CD4-positive, alpha-beta T cell (primary cell): ENCODE measurements around the gene KIF15. TPM values are rescaled to one million over a fixed set of nuclear protein-coding genes. Genes with fewer than 3 reads are reported as not detected.

Experiments
- ATAC-seq: fragments of 200-7000 bp; cut with Tn5 transposase; one replicate; pipeline ENCODE4 v1.10.0; 2022; ENCODE audit warnings: mild to moderate bottlenecking; ENCODE audit not compliant: poor library complexity
- CTCF ChIA-PET: fragments of 350-600 bp; sonication (Branson Sonifier 250); formaldehyde crosslinking; loops from one replicate; lab custom pipeline; 2021; ENCODE audit warnings: antibody characterized with exemption, inconsistent platforms; lab: Charles Lee
- POLR2A ChIA-PET: fragments of 350-600 bp; sonication (Branson Sonifier 250); formaldehyde crosslinking; loops from one replicate; lab custom pipeline; 2021; ENCODE audit warnings: antibody characterized with exemption, inconsistent platforms; lab: Charles Lee
- DNase-seq, 14 experiments: peaks; one replicate each; pipeline ENCODE4 v3.0.0-alpha.2; 2013 to 2020; ENCODE audit warnings: mixed read lengths in 2 of 14
- H3K27ac ChIP-seq, 2 donors: one replicate each; pipeline versions ENCODE4 v1.5.1 to v1.7.0; 2013; ENCODE audit warnings: low read length in 2 of 2, low read depth in 1 of 2, mild to moderate bottlenecking in 1 of 2
- H3K27me3 ChIP-seq, 2 experiments: 1 replicate in 1 of 2; 2 replicates in 1 of 2; pipeline versions ENCODE4 v1.6.1 to v1.7.0; 2013; ENCODE audit warnings: low read length in 2 of 2, control low read depth in 1 of 2, mild to moderate bottlenecking in 1 of 2, moderate library complexity in 1 of 2; ENCODE audit not compliant: insufficient read depth in 2 of 2, control insufficient read depth in 1 of 2
- H3K36me3 ChIP-seq: one replicate; pipeline ENCODE4 v1.6.1; 2013; ENCODE audit warnings: low read length, control low read depth; ENCODE audit not compliant: insufficient read depth
- H3K4me1 ChIP-seq: one replicate; pipeline ENCODE4 v1.6.1; 2013; ENCODE audit warnings: low read length, control low read depth; ENCODE audit not compliant: insufficient read depth
- H3K4me3 ChIP-seq: one replicate; pipeline ENCODE4 v1.5.1; 2013; ENCODE audit warnings: mild to moderate bottlenecking, low read length, moderate library complexity
- H3K9me3 ChIP-seq, 2 experiments: 1 replicate in 1 of 2; 2 replicates in 1 of 2; pipeline versions ENCODE4 v1.6.1 to v1.7.0; 2013; ENCODE audit warnings: low read length in 2 of 2, mild to moderate bottlenecking in 2 of 2, control low read depth in 1 of 2, moderate library complexity in 1 of 2; ENCODE audit not compliant: control insufficient read depth in 1 of 2, insufficient read depth in 1 of 2
- H3K27ac Mint-ChIP-seq: one replicate; pipeline ENCODE4 v1.8.0; 2020; ENCODE audit warnings: mixed read lengths
- H3K27me3 Mint-ChIP-seq: one replicate; pipeline ENCODE4 v1.8.0; 2021; ENCODE audit warnings: mixed read lengths
- H3K36me3 Mint-ChIP-seq: one replicate; pipeline ENCODE4 v1.8.0; 2021; ENCODE audit warnings: low read depth, mixed read lengths
- H3K4me1 Mint-ChIP-seq: one replicate; pipeline ENCODE4 v1.8.0; 2021; ENCODE audit warnings: low read depth, mixed read lengths
- H3K4me3 Mint-ChIP-seq: one replicate; pipeline ENCODE4 v1.8.0; 2020; ENCODE audit warnings: mild to moderate bottlenecking, mixed read lengths
- H3K9me3 Mint-ChIP-seq: one replicate; pipeline ENCODE4 v1.8.0; 2020; ENCODE audit warnings: mixed read lengths
- intact Hi-C, 2 experiments: fragments of 100-400 bp; cut with DNase I in 1 of 2; cut with micrococcal nuclease in 1 of 2; formaldehyde crosslinking; loops; one replicate each; pipeline versions ENCODE4 v1.15.1 to v1.9.0; 2023 to 2025; cut with DNase I, micrococcal nuclease
- total RNA-seq, 174 experiments: library from RNA in 2 of 174; stranded (reverse) in 2 of 174; gene quantifications; one replicate each; pipeline ENCODE4 v1.2.3 and lab custom pipeline; 2021 to 2026
- TF ChIP-seq, protein P1 (sequence below): fragments of 200-600 bp; IDR thresholded peaks from one replicate; pipeline ENCODE4 v1.8.0; 2022; ENCODE audit warnings: antibody characterized with exemption, mild to moderate bottlenecking

Gene KIF15
- total RNA-seq, 2 experiments from 2014 or later, result 0.08 to 0.11 TPM

- Mint-ChIP-seq H3K4me3 (no peak overlapping the region), H3K27ac (no peak overlapping the region), H3K4me1 (no peaks in the 10 kb centered on the region), H3K36me3 (no peaks in the 10 kb centered on the region), H3K27me3 (peaks cover 10% of the 10 kb centered on the region), H3K9me3 (no peaks in the 10 kb centered on the region)
- intact Hi-C loops, result no loop called here
- H3K4me1 ChIP-seq, result no peaks in the 10 kb centered on the region
- ATAC-seq, result no peak
- TF ChIP-seq, protein P1, sequence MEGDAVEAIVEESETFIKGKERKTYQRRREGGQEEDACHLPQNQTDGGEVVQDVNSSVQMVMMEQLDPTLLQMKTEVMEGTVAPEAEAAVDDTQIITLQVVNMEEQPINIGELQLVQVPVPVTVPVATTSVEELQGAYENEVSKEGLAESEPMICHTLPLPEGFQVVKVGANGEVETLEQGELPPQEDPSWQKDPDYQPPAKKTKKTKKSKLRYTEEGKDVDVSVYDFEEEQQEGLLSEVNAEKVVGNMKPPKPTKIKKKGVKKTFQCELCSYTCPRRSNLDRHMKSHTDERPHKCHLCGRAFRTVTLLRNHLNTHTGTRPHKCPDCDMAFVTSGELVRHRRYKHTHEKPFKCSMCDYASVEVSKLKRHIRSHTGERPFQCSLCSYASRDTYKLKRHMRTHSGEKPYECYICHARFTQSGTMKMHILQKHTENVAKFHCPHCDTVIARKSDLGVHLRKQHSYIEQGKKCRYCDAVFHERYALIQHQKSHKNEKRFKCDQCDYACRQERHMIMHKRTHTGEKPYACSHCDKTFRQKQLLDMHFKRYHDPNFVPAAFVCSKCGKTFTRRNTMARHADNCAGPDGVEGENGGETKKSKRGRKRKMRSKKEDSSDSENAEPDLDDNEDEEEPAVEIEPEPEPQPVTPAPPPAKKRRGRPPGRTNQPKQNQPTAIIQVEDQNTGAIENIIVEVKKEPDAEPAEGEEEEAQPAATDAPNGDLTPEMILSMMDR, result no peak
- ChIA-PET CTCF (no interaction called here), POLR2A (no interaction called here)
- H3K36me3 ChIP-seq, result no peaks in the 10 kb centered on the region
- H3K27ac ChIP-seq, result no peak overlapping the region
- peaks cover 0 to 5% of the 10 kb centered on the region in 2 experiments for H3K9me3 ChIP-seq
- no peak overlapping the region for H3K4me3 ChIP-seq
- peaks cover 5 to 8% of the 10 kb centered on the region in 2 experiments for H3K27me3 ChIP-seq
- no peak for DNase-seq
Observed at GRCh38 chr3:44880284-44880683, 118.7 kb downstream of the KIF15 start.

GRCh38 chr3:44883213-44883955, 121.8 kb downstream of the KIF15 start:
- H3K4me3 Mint-ChIP-seq, result no peak overlapping the region
- intact Hi-C loops, result no loop called here
- H3K9me3 Mint-ChIP-seq, result no peaks in the 10 kb centered on the region
- H3K27me3 ChIP-seq, result peaks cover 5 to 8% of the 10 kb centered on the region in 2 experiments
- ATAC-seq (no peak), DNase-seq (no peak)
- H3K27ac Mint-ChIP-seq, result no peak overlapping the region
- peaks cover 27% of the 10 kb centered on the region for H3K27me3 Mint-ChIP-seq
- no peak overlapping the region for H3K4me3 ChIP-seq
- H3K9me3 ChIP-seq, result peaks cover 0 to 5% of the 10 kb centered on the region in 2 experiments
- TF ChIP-seq, protein P1, result no peak
- CTCF ChIA-PET, result no interaction called here
- H3K27ac ChIP-seq, result no peak overlapping the region
- H3K36me3 Mint-ChIP-seq, result no peaks in the 10 kb centered on the region
- POLR2A ChIA-PET, result no interaction called here
- no peaks in the 10 kb centered on the region for H3K36me3 ChIP-seq
- no peaks in the 10 kb centered on the region for H3K4me1 Mint-ChIP-seq
- no peaks in the 10 kb centered on the region for H3K4me1 ChIP-seq

DNA sequence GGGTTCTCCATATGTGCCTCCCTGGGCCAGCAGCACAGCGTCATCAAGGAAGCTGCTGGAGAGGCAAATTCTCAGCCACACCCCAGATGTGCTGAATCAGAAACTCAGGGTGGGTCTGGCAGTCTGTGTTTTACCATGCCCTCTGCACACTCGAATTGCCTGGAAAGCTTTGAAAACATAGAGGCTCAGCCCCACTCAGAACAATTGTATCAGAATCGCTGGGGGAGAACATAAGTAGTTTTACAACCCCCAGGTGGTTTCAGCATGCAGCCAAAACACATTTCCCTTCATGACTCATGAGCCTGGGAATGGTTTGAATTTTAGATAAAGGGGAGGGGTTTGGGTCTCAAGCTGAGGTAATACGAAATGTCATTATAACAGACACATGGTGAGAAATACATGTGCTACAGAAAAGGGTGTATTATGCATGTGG, 122.4 kb downstream of the KIF15 start:
- no peaks in the 10 kb centered on the region for H3K36me3 Mint-ChIP-seq
- no peaks in the 10 kb centered on the region for H3K9me3 Mint-ChIP-seq
- DNase-seq, result no peak
- TF ChIP-seq, protein P1, result no peak
- no peak overlapping the region for H3K27ac Mint-ChIP-seq
- ATAC-seq, result no peak
- peaks cover 27% of the 10 kb centered on the region for H3K27me3 Mint-ChIP-seq
- no peaks in the 10 kb centered on the region for H3K4me1 Mint-ChIP-seq
- intact Hi-C loops, result no loop called here
- Histone ChIP-seq H3K27me3 (peaks cover 5 to 8% of the 10 kb centered on the region in 2 experiments), H3K9me3 (peaks cover 0 to 5% of the 10 kb centered on the region in 2 experiments), H3K36me3 (no peaks in the 10 kb centered on the region), H3K4me3 (no peak overlapping the region), H3K4me1 (no peaks in the 10 kb centered on the region), H3K27ac (no peak overlapping the region)
- ChIA-PET POLR2A (no interaction called here), CTCF (no interaction called here)
- H3K4me3 Mint-ChIP-seq, result no peak overlapping the region
